Right ventricle myocardium inferior (tissue), 1 donor: ENCODE data around the gene GBP7. TPM values are rescaled to one million over a fixed set of nuclear protein-coding genes. Genes with fewer than 3 reads are reported as not detected.

Source experiments
- ATAC-seq: fragments of 200-7000 bp; cut with Tn5 transposase; one replicate; pipeline ENCODE4 v1.9.1; 2020; ENCODE audit warnings: mild to moderate bottlenecking, moderate library complexity
- DNase-seq: peaks from one replicate; pipeline ENCODE4 v3.0.0; 2021; ENCODE audit errors: missing footprints
- intact Hi-C: fragments of 100-400 bp; cut with DNase I; formaldehyde crosslinking; loops from one replicate; pipeline ENCODE4 v1.11.0; 2022
- total RNA-seq: library from RNA; stranded (reverse); fragmentation: NEBNext Ultra II Directional; extraction: Animal tissue kit (Norgen Biotek cat#: 25700); gene quantifications from one replicate; pipeline ENCODE4 v1.2.1, GENCODE V29; 2021
- donor health status: DM: no; HTN: yes; CAD: no; lungs with severe emphysema.

The GBP7 gene
- total RNA-seq, 1 donor from 2014 or later: not detected

- intact Hi-C loops: no loop called here
Observed at GRCh38 chr1:89174491-89174890, 1.3 kb downstream of the GBP7 start.

GRCh38 chr1:89172468-89173143 is 3.2 kb downstream of the GBP7 start:
- DNase-seq: no peak
- ATAC-seq: no peak
- intact Hi-C loops: no loop called here

More at GRCh38 chr1:89174491-89174890, 1.3 kb downstream of the GBP7 start:
- DNase-seq (no peak), ATAC-seq (no peak)

GRCh38 chr1:89171067-89171438 is 4.8 kb downstream of the GBP7 start:
- intact Hi-C loops: no loop called here
- no peak for DNase-seq
- ATAC-seq: no peak

GRCh38 chr1:89170170-89171066 is 5.4 kb downstream of the GBP7 start:
- DNase-seq: no peak
- no peak for ATAC-seq

GRCh38 chr1:89169166-89169565 is 6.6 kb downstream of the GBP7 start:
- no peak for ATAC-seq
- no peak for DNase-seq
- intact Hi-C loops: no loop called here

More at GRCh38 chr1:89170170-89171066, 5.4 kb downstream of the GBP7 start:
- intact Hi-C loops: no loop called here

- no peak for DNase-seq
- intact Hi-C loops: no loop called here
- ATAC-seq: no peak
Observed at GRCh38 chr1:89167590-89168230, 8.1 kb downstream of the GBP7 start.

- intact Hi-C loops: no loop called here
- no peak for DNase-seq
Observed at GRCh38 chr1:89166705-89167104, 9.1 kb downstream of the GBP7 start.

GRCh38 chr1:89165811-89166210 is 10.0 kb downstream of the GBP7 start:
- intact Hi-C loops: no loop called here
- ATAC-seq (no peak), DNase-seq (no peak)

More at GRCh38 chr1:89166705-89167104, 9.1 kb downstream of the GBP7 start:
- no peak for ATAC-seq

- ATAC-seq (no peak), DNase-seq (no peak)
- intact Hi-C loops: no loop called here
Observed at GRCh38 chr1:89151047-89151446, 24.8 kb downstream of the GBP7 start.

- DNase-seq (no peak), ATAC-seq (no peak)
- intact Hi-C loops: no loop called here
Observed at GRCh38 chr1:89149976-89150375, 25.8 kb downstream of the GBP7 start.

- intact Hi-C loops: no loop called here
- no peak for DNase-seq
- peak; percentile 64 for ATAC-seq
Observed at GRCh38 chr1:89149229-89149628, 26.6 kb downstream of the GBP7 start.

- no peak for ATAC-seq
- intact Hi-C loops: no loop called here
- DNase-seq: no peak
Observed at GRCh38 chr1:89147678-89148658, 27.8 kb downstream of the GBP7 start.

GRCh38 chr1:89146721-89147120 is 29.1 kb downstream of the GBP7 start:
- ATAC-seq (no peak), DNase-seq (no peak)
- intact Hi-C loops: no loop called here

GRCh38 chr1:89143484-89143883 is 32.3 kb downstream of the GBP7 start:
- intact Hi-C loops: no loop called here
- DNase-seq: no peak
- no peak for ATAC-seq

- intact Hi-C loops: no loop called here
- ATAC-seq (no peak), DNase-seq (no peak)
Observed at GRCh38 chr1:89142160-89142559, 33.6 kb downstream of the GBP7 start.

- no peak for ATAC-seq
- DNase-seq: no peak
Observed at GRCh38 chr1:89133747-89134146, 42.1 kb downstream of the GBP7 start.

GRCh38 chr1:89130716-89131115 is 45.1 kb downstream of the GBP7 start:
- intact Hi-C loops: loop anchor here (5.0 kb wide), 1 partner anchor 67 kb away; the partner anchor contains the start of gene GBP4
- no peak for DNase-seq
- no peak for ATAC-seq

More at GRCh38 chr1:89133747-89134146, 42.1 kb downstream of the GBP7 start:
- intact Hi-C loops: loop anchor here (5.0 kb wide), 1 partner anchor 64 kb away; the partner anchor contains the start of gene GBP4

GRCh38 chr1:89129911-89130310 is 45.9 kb downstream of the GBP7 start:
- ATAC-seq (no peak), DNase-seq (no peak)
- intact Hi-C loops: loop anchor here (5.0 kb wide), 1 partner anchor 67 kb away; the partner anchor contains the start of gene GBP4
